Upper lobe of left lung (tissue), 6 donors: ENCODE results near the gene OR2Y1. TPM values are rescaled to one million over a fixed set of nuclear protein-coding genes. Genes with fewer than 3 reads are reported as not detected.
"Not testable (repeated sequence)": the region's sequence is repeated elsewhere in the genome, so short reads cannot be mapped to it uniquely, and the experiment has no call there.

Source experiments
- ATAC-seq, 2 donors: fragments of 200-7000 bp; cut with Tn5 transposase; one replicate each; pipeline ENCODE4 v1.9.1; 2022; ENCODE audit warnings: mild to moderate bottlenecking in 2 of 2, moderate library complexity in 2 of 2; ENCODE audit not compliant: low FRiP score in 2 of 2
- DNase-seq, 2 donors: peaks; one replicate each; pipeline ENCODE4 v3.0.0-alpha.2; 2019 to 2020
- H3K27ac ChIP-seq, 4 donors: fragments of 200-600 bp; sonication (generic); one replicate each; pipeline ENCODE4 v1.5.1; 2016 to 2019
- H3K27me3 ChIP-seq, 4 donors: fragments of 200-600 bp; sonication (generic); one replicate each; pipeline ENCODE4 v1.5.1; 2017 to 2019
- H3K36me3 ChIP-seq, 4 donors: fragments of 200-600 bp; sonication (generic); one replicate each; pipeline ENCODE4 v1.5.1; 2016 to 2019
- H3K4me1 ChIP-seq, 4 donors: fragments of 200-600 bp; sonication (generic); one replicate each; pipeline ENCODE4 v1.5.1; 2018 to 2019
- H3K4me3 ChIP-seq, 4 donors: fragments of 200-600 bp; sonication (generic); one replicate each; pipeline ENCODE4 v1.5.1; 2017 to 2019; ENCODE audit warnings: mild to moderate bottlenecking in 2 of 4, moderate library complexity in 1 of 4
- H3K9me3 ChIP-seq, 4 donors: fragments of 200-600 bp; sonication (generic); one replicate each; pipeline ENCODE4 v1.5.1; 2018 to 2019
- EP300 ChIP-seq, 4 donors: sonication (generic); formaldehyde crosslinking; IDR thresholded peaks; one replicate each; pipeline ENCODE4 v1.5.1; 2017; ENCODE audit warnings: antibody characterized with exemption in 4 of 4, control low read depth in 2 of 4
- POLR2A ChIP-seq, 4 donors: fragments of 450-650 bp; IDR thresholded peaks; one replicate each; pipeline ENCODE4 v1.5.1; 2016 to 2017; ENCODE audit warnings: antibody characterized with exemption in 4 of 4, mild to moderate bottlenecking in 2 of 4
- POLR2AphosphoS5 ChIP-seq, 2 donors: sonication (generic); formaldehyde crosslinking; IDR thresholded peaks; one replicate each; pipeline ENCODE4 v1.5.1; 2017; ENCODE audit warnings: antibody characterized with exemption in 2 of 2
- WGBS, 2 donors: methylation state at CpG; one replicate each; pipeline ENCODE4 v1.1.5; 2017 to 2018; 5-methylcytosine and 5-hydroxymethylcytosine counted together
- total RNA-seq, 6 donors: library from RNA; depleted of rRNA in 4 of 6; stranded (reverse); fragments of >200 nt in 4 of 6; gene quantifications; one replicate each; pipeline versions ENCODE4 v1.1.0 to v1.2.1, GENCODE V29; 2016 to 2021
- TF ChIP-seq, protein P1 (sequence below), 6 experiments: fragments of 450-650 bp in 4 of 6; fragments of 200-600 bp in 2 of 6; sonication (generic) in 2 of 6; IDR thresholded peaks; one replicate each; pipeline ENCODE4 v1.5.1; 2016 to 2019; ENCODE audit warnings: antibody characterized with exemption in 6 of 6
- donor health status: DM: no; HTN: no; CAD: no; lungs with moderate emphysema.
- donor health status: DM: no; HTN: yes; CAD: no; lungs with severe emphysema.

Gene OR2Y1
- total RNA-seq, 6 donors from 2014 or later: not detected

DNA sequence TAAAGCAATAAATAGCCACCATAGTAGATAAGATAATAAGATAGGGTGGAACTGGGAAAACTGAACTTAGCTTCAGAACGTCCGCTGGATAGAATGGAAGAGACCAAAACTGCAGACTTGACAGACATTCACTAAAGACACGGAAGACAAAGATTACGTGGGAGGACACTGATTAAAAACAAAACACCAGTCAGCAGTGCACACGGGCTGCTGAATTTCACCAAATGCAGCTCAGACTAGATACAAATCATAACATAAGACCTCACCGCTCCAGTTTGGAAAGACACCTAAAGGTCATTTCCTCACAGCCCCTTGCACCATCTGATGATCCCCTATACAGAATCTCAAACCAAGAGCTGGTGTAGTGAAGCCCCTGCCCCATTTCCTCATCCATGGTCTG is 2.9 kb upstream of the OR2Y1 start:
- Histone ChIP-seq H3K9me3 (no peaks in the 10 kb centered on the region), H3K4me3 (no peak overlapping the region), H3K27ac (no peak overlapping the region), H3K4me1 (no peaks in the 10 kb centered on the region), H3K36me3 (no peaks in the 10 kb centered on the region), H3K27me3 (no peaks in the 10 kb centered on the region)
- DNase-seq (no peak), ATAC-seq (no peak)
- WGBS, 2 donors: 61 to 78% methylated on average over 6 of the region's 6 CpGs
- TF ChIP-seq POLR2AphosphoS5 (IDR thresholded peaks at IDR 0.05) (no peak), POLR2A (IDR thresholded peaks at IDR 0.05) (no peak)
- TF ChIP-seq, protein P1, sequence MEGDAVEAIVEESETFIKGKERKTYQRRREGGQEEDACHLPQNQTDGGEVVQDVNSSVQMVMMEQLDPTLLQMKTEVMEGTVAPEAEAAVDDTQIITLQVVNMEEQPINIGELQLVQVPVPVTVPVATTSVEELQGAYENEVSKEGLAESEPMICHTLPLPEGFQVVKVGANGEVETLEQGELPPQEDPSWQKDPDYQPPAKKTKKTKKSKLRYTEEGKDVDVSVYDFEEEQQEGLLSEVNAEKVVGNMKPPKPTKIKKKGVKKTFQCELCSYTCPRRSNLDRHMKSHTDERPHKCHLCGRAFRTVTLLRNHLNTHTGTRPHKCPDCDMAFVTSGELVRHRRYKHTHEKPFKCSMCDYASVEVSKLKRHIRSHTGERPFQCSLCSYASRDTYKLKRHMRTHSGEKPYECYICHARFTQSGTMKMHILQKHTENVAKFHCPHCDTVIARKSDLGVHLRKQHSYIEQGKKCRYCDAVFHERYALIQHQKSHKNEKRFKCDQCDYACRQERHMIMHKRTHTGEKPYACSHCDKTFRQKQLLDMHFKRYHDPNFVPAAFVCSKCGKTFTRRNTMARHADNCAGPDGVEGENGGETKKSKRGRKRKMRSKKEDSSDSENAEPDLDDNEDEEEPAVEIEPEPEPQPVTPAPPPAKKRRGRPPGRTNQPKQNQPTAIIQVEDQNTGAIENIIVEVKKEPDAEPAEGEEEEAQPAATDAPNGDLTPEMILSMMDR (IDR thresholded peaks at IDR 0.05): no peak

DNA sequence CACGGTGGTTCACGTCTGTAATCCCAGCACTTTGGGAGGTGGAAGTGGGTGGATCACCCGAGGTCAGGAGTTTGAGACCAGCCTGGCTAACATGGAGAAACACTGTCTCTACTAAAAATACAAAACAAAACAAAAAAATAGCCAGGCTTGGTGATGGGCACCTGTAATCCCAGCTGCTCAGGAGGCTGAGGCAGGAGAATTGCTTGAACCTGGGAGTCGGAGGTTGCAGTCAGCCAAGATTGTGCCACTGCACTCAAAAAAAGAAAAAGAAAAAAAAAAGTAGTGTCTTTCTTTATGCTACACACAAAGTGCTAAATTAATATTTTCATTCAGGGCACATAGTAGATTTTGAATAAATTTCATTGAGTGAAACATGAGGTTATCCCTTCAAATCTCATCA is 1.1 kb upstream of the OR2Y1 start:
- not testable (repeated sequence) for ATAC-seq, H3K4me1 ChIP-seq, H3K27me3 ChIP-seq, DNase-seq, H3K9me3 ChIP-seq, H3K4me3 ChIP-seq, H3K36me3 ChIP-seq, H3K27ac ChIP-seq
- WGBS, 2 donors: 64 to 65% methylated on average over 4 of the region's 4 CpGs

DNA sequence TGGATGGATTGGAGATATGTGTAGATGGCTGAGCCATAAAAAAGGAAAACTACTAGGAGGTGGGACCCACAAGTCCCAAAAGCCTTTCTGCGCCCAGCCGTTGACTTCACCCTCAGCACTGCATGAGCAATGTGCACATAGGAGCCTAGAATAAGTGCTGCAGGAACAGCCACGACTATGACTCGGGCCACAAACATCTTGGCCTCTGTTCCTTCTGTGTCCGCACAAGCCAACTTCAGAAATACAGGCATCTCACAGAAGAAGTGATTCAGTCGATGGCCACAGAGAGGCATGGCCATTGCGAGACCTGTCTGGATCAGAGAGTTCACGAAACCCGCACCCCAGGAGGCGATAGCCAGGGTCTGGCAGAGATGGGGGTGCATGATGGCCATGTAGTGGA is 587 bp downstream of the OR2Y1 start:
- 93 to 96% methylated on average over 5 to 10 of the region's 10 CpGs for WGBS, 2 donors
- Histone ChIP-seq H3K4me3 (no peak overlapping the region), H3K4me1 (no peaks in the 10 kb centered on the region), H3K9me3 (no peaks in the 10 kb centered on the region), H3K36me3 (no peaks in the 10 kb centered on the region), H3K27ac (no peak overlapping the region), H3K27me3 (no peaks in the 10 kb centered on the region)
- TF ChIP-seq, protein P1 (IDR thresholded peaks at IDR 0.05): no peak
- TF ChIP-seq POLR2A (IDR thresholded peaks at IDR 0.05): no peak
- TF ChIP-seq POLR2AphosphoS5 (IDR thresholded peaks at IDR 0.05): no peak
- TF ChIP-seq EP300 (IDR thresholded peaks at IDR 0.05): no peak
- DNase-seq: no peak
- ATAC-seq: no peak

- WGBS, 2 donors: 82 to 84% methylated on average over 2 of the region's 2 CpGs
- no peak for TF ChIP-seq EP300 (IDR thresholded peaks at IDR 0.05)
- TF ChIP-seq, protein P1 (IDR thresholded peaks at IDR 0.05): no peak
- no peak for TF ChIP-seq POLR2AphosphoS5 (IDR thresholded peaks at IDR 0.05)
- TF ChIP-seq POLR2A (IDR thresholded peaks at IDR 0.05): no peak
- ATAC-seq (no peak), DNase-seq (no peak)
- no peaks in the 10 kb centered on the region for H3K36me3 ChIP-seq
- no peaks in the 10 kb centered on the region for H3K4me1 ChIP-seq
- no peak overlapping the region for H3K4me3 ChIP-seq
- no peak overlapping the region for H3K27ac ChIP-seq
- no peaks in the 10 kb centered on the region for H3K27me3 ChIP-seq
- H3K9me3 ChIP-seq: no peaks in the 10 kb centered on the region
Observed at GRCh38 chr5:180736536-180736935, 3.3 kb downstream of the OR2Y1 start.

- Histone ChIP-seq H3K36me3 (no peaks in the 10 kb centered on the region), H3K27ac (no peak overlapping the region), H3K4me1 (no peaks in the 10 kb centered on the region), H3K9me3 (no peaks in the 10 kb centered on the region), H3K4me3 (no peak overlapping the region), H3K27me3 (no peaks in the 10 kb centered on the region)
- WGBS, 2 donors: 87 to 89% methylated on average over 8 of the region's 8 CpGs
- ATAC-seq (no peak), DNase-seq (no peak)
- no peak for TF ChIP-seq POLR2AphosphoS5 (IDR thresholded peaks at IDR 0.05)
- TF ChIP-seq, protein P1 (IDR thresholded peaks at IDR 0.05): no peak
- no peak for TF ChIP-seq EP300 (IDR thresholded peaks at IDR 0.05)
- TF ChIP-seq POLR2A (IDR thresholded peaks at IDR 0.05): no peak
Observed at GRCh38 chr5:180724944-180725343, 14.9 kb downstream of the OR2Y1 start.
